Adrenal gland (tissue), 5 donors: Measurements from ENCODE around the gene PANK1.

Experiments
- POLR2A ChIP-seq, 2 donors: fragments of 450-650 bp; IDR thresholded peaks; one replicate each; pipeline ENCODE4 v1.6.1; 2017; ENCODE audit warnings: antibody characterized with exemption in 2 of 2, mild to moderate bottlenecking in 2 of 2, moderate library complexity in 1 of 2
- TF ChIP-seq, protein P1 (sequence below), 6 experiments: fragments of 450-650 bp in 4 of 6; fragments of 200-600 bp in 2 of 6; sonication (generic) in 1 of 6; IDR thresholded peaks; 1 replicate in 5 of 6; 2 replicates in 1 of 6; pipeline versions ENCODE4 v1.5.1 to v1.8.0; 2016 to 2021; ENCODE audit warnings: antibody characterized with exemption in 6 of 6, mild to moderate bottlenecking in 2 of 6, moderate library complexity in 1 of 6
- donor health status: DM: no; HTN: no; CAD: no.

DNA sequence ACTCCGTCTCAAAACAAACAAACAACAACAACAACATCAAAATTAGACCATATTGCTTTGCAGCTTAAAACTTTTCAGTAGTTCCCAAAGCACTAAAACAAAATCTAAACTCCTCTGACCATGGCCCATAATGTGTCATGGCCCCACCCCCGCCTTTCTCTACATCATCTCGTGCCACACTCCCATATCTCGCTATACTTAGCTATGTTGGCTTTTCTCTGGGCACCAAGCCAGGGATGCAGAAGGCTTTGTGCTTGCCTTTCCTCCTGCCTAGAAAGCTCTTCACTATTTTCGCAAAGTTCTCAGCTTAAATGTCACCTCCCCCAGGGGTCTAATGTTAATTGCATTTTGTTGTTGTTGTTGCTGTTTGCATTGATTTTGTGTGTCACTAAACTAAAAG, 94.5 kb downstream of the PANK1 start:
- no peak for TF ChIP-seq POLR2A (IDR thresholded peaks at IDR 0.05)
- TF ChIP-seq, protein P1, sequence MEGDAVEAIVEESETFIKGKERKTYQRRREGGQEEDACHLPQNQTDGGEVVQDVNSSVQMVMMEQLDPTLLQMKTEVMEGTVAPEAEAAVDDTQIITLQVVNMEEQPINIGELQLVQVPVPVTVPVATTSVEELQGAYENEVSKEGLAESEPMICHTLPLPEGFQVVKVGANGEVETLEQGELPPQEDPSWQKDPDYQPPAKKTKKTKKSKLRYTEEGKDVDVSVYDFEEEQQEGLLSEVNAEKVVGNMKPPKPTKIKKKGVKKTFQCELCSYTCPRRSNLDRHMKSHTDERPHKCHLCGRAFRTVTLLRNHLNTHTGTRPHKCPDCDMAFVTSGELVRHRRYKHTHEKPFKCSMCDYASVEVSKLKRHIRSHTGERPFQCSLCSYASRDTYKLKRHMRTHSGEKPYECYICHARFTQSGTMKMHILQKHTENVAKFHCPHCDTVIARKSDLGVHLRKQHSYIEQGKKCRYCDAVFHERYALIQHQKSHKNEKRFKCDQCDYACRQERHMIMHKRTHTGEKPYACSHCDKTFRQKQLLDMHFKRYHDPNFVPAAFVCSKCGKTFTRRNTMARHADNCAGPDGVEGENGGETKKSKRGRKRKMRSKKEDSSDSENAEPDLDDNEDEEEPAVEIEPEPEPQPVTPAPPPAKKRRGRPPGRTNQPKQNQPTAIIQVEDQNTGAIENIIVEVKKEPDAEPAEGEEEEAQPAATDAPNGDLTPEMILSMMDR (IDR thresholded peaks at IDR 0.05), result no peak
